SK-N-MC (cell line): Measurements from ENCODE around the gene DLGAP4.

Source experiments
- DNase-seq: peaks from one replicate; pipeline ENCODE4 v3.0.0-alpha.2; 2011; ENCODE audit warnings: low read depth, low spot score
- H3K27ac ChIP-seq: fragments of 200-600 bp; sonication (generic); 2 replicates; pipeline ENCODE4 v1.5.1; 2016; ENCODE audit warnings: mixed run types
- H3K36me3 ChIP-seq: fragments of 200-600 bp; sonication (generic); 2 replicates; pipeline ENCODE4 v1.6.1; 2017; ENCODE audit warnings: antibody characterized with exemption, low read length, mixed read lengths; ENCODE audit not compliant: insufficient read depth
- H3K4me3 ChIP-seq: fragments of 200-600 bp; sonication (generic); 2 replicates; pipeline ENCODE4 v1.5.1; 2016
- H3K9ac ChIP-seq: fragments of 200-600 bp; sonication (generic); 2 replicates; pipeline ENCODE4 v1.8.0; 2017; ENCODE audit warnings: mixed run types, mixed read lengths; ENCODE audit not compliant: insufficient read length
- H3K9me3 ChIP-seq: fragments of 200-600 bp; sonication (generic); 2 replicates; pipeline ENCODE4 v1.6.1; 2017; ENCODE audit warnings: low read depth, mild to moderate bottlenecking, antibody characterized with exemption, low read length, moderate library complexity, mixed read lengths
- EZH2 ChIP-seq: fragments of 200-600 bp; sonication (generic); IDR thresholded peaks from one replicate; pipeline ENCODE4 v1.6.1; 2017; ENCODE audit warnings: antibody characterized with exemption
- FOXP2 ChIP-seq: optimal IDR thresholded peaks from 2 replicates; pipeline ENCODE3; 2011; ENCODE audit warnings: mild to moderate bottlenecking, moderate library complexity; ENCODE audit not compliant: insufficient read depth; ENCODE audit errors: extremely low read length, control extremely low read depth
- POLR2AphosphoS5 ChIP-seq: IDR thresholded peaks from 2 replicates; pipeline ENCODE4 v1.6.1; 2012; ENCODE audit warnings: mild to moderate bottlenecking, low read depth, low read length, borderline replicate concordance

Gene DLGAP4

DNA sequence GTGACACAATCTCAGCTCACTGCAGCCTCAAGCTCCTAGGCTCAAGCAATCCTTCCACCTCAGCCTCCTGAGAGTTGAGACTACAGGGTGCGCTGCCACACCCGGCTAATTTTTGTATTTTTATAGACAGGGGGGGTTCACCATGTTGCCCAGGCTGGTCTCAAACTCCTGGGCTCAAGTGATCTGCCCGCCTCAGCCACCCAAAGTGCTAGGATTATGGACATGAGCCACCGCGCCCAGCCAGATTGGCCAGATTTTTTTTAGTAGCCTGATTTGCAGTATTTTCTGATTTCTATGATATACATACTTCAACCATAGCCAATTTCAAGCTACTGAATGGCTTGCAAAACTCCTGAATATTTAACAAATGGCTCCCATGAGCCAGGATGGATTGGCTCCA, 21.4 kb upstream of the DLGAP4 start:
- Histone ChIP-seq H3K4me3 (no peak overlapping the region), H3K27ac (no peak overlapping the region), H3K9me3 (no peaks in the 10 kb centered on the region), H3K9ac (no peak overlapping the region), H3K36me3 (no peaks in the 10 kb centered on the region)
- TF ChIP-seq POLR2AphosphoS5 (no peak), FOXP2 (no peak), EZH2 (no peak)
- no peak for DNase-seq

- Histone ChIP-seq H3K27ac (no peak overlapping the region), H3K4me3 (no peak overlapping the region), H3K9me3 (no peaks in the 10 kb centered on the region), H3K9ac (no peak overlapping the region), H3K36me3 (no peaks in the 10 kb centered on the region)
- no peak for DNase-seq
- TF ChIP-seq POLR2AphosphoS5 (no peak), FOXP2 (no peak), EZH2 (no peak)
Observed at GRCh38 chr20:36285746-36286447, 20.2 kb upstream of the DLGAP4 start.

DNA sequence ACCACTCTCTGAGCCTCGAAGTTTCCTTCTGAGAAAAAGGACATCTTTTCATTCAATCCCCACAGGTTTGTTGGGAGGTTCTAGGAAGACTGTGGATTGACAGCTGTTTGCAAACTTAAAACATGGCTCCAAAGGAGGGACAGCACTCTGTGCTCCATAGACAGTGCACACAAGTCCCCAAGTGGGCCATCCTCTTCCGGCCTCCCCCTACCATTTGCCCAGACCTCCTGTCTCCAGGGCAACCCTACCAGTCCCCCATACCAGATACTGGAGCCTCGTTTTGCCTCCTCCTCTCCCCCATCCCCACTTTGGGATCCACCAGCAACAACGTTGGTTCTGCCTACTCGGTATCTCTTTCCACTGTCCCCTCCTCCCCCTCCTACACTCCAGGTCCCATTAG, 8.5 kb upstream of the DLGAP4 start:
- TF ChIP-seq POLR2AphosphoS5 (no peak), EZH2 (no peak), FOXP2 (no peak)
- Histone ChIP-seq H3K4me3 (no peak overlapping the region), H3K27ac (no peak overlapping the region), H3K36me3 (no peaks in the 10 kb centered on the region), H3K9ac (no peak overlapping the region), H3K9me3 (no peaks in the 10 kb centered on the region)
- no peak for DNase-seq

DNA sequence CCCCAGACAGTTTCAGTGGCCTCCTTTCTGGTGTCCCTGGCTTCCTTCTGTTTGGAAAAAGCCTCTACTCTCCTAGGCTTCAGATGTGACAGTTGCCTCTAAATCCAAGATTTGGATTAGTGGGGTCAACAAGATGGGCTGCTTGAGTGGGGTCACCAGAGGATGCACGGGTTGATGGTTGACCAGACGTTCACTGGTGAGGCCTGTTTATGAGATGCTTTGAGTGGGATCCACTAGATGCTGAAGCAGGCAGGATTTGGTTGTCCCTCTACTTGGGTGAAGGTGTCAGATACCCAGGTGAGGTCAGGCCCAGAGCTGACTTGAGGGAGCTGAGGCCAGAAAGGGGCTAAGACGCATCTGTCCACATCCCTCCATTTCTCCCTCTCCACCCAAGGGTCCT, 8.1 kb upstream of the DLGAP4 start:
- H3K4me3 ChIP-seq, result no peak overlapping the region
- no peaks in the 10 kb centered on the region for H3K36me3 ChIP-seq
- no peak overlapping the region for H3K9ac ChIP-seq
- no peaks in the 10 kb centered on the region for H3K9me3 ChIP-seq
- TF ChIP-seq FOXP2 (no peak), EZH2 (no peak), POLR2AphosphoS5 (no peak)
- DNase-seq, result no peak
- H3K27ac ChIP-seq, result no peak overlapping the region

GRCh38 chr20:36298795-36299339, 7.3 kb upstream of the DLGAP4 start:
- DNase-seq, result no peak
- Histone ChIP-seq H3K4me3 (no peak overlapping the region), H3K9me3 (no peaks in the 10 kb centered on the region), H3K36me3 (no peaks in the 10 kb centered on the region), H3K9ac (no peak overlapping the region), H3K27ac (no peak overlapping the region)
- TF ChIP-seq EZH2 (no peak), POLR2AphosphoS5 (no peak), FOXP2 (no peak)

DNA sequence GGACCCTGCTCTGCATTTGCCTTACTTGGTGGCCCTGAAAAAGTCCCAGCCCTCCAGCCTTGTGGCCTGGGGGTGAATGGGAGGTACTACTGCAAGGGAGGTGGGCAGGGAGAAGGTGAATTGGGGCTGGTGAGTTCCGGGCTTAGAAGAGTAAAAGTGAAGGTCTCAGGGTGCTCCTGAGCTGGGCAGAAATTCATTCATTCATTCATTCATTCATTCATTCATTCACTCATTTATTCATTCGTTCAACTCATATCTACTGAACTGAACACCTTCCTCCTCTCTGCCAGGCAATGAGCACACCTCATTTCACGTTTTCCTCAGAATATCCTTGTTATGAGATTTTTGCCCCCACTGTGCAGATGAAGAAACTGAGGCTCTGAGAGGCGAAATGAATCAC, 6.7 kb upstream of the DLGAP4 start:
- H3K9ac ChIP-seq, result no peak overlapping the region
- H3K9me3 ChIP-seq, result no peaks in the 10 kb centered on the region
- no peak overlapping the region for H3K4me3 ChIP-seq
- DNase-seq, result no peak
- TF ChIP-seq EZH2, result no peak
- TF ChIP-seq FOXP2, result no peak
- no peak for TF ChIP-seq POLR2AphosphoS5
- H3K36me3 ChIP-seq, result no peaks in the 10 kb centered on the region
- H3K27ac ChIP-seq, result no peak overlapping the region

DNA sequence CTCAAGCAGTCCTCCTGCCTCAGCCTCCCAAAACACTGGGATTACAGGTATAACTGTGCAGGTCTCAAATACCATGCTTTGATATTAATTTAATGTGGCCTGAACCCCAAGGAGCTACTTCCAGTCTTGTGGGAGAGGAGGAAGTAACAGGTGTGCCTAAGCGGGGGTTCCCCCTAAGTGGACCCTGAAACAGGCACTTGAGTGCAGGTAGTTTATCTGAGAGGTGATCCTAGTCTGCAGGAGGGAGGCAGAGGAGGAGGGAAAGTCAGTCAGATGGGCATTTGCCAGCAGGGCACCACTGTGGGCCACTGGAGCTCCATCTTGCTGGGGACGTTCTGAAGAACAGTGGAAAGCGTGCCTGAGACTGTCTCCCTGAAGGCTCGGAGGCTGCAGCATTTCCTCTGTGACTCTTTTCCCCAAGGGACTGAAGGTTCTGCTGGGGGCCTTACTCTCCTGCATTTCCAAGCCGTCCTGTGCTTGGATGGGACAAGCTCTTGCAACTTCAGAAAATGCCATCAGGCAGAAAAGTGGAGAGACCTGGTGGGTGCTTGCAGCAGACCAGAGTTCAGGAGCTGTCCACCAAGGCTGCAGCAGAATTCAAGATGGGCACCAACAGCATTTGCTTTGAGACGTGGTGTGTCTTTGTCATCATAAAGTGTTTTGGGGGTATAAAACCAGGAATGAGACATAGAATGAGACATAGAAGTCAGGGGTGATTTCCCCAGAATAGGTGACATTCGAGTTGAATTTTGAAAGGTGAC, 4.6 kb upstream of the DLGAP4 start:
- H3K9ac ChIP-seq, result no peak overlapping the region
- TF ChIP-seq EZH2 (no peak), FOXP2 (no peak), POLR2AphosphoS5 (no peak)
- no peak for DNase-seq
- H3K36me3 ChIP-seq, result no peaks in the 10 kb centered on the region
- no peak overlapping the region for H3K27ac ChIP-seq
- H3K9me3 ChIP-seq, result no peaks in the 10 kb centered on the region
- no peak overlapping the region for H3K4me3 ChIP-seq

DNA sequence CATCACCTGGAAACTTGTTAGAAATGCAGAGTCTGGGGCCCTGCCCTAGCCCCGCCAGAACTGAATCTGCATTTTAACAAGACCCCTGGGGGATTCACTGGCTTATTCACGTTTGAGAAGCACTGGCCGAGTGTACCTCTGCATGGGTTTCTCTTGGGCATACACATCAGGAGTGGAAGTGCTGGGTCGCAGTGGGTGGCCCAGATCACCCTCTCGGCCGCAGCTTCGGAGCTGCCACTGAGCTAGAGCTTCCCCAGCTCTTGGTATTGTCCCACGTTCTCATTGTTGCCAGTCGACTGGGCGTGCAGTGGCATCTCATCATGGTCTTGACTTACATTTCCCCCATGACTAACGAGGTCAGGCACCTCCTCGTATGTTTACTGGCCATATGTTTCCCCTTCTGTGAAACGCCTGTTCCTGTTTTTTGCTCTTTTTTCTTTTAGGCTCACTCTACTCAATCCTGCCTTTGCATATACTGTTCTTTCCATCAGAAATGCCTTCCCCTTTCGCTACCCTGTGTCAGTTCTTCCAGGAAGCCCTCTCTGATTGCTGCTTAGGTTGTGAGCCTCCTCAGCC, 3.0 kb upstream of the DLGAP4 start:
- Histone ChIP-seq H3K9ac (no peak overlapping the region), H3K9me3 (no peaks in the 10 kb centered on the region), H3K27ac (no peak overlapping the region), H3K36me3 (no peaks in the 10 kb centered on the region), H3K4me3 (no peak overlapping the region)
- no peak for DNase-seq
- TF ChIP-seq FOXP2 (no peak), EZH2 (no peak), POLR2AphosphoS5 (no peak)
